HepG2 (cell line): ENCODE results near the gene AP3D1. TPM values are rescaled to one million over a fixed set of nuclear protein-coding genes. Genes with fewer than 3 reads are reported as not detected.

Experiments
- GPN1 ChIP-seq: sonication (generic); formaldehyde crosslinking; IDR thresholded peaks from 2 replicates; pipeline ENCODE4 v1.5.1; 2020; ENCODE audit warnings: missing genetic modification reagents, borderline replicate concordance
- KMT2B ChIP-seq: IDR thresholded peaks from 2 replicates; pipeline ENCODE4 v1.6.1; 2016; ENCODE audit warnings: missing genetic modification reagents, missing compliant biosample characterization
- POLR2AphosphoS2 ChIP-seq: IDR thresholded peaks from 2 replicates; pipeline ENCODE4 v1.6.1; 2011; ENCODE audit warnings: low read depth, low read length, improper control_type of control experiment
- REST ChIP-seq, 2 experiments: IDR thresholded peaks; 2 replicates each; pipeline ENCODE4 v1.6.1; 2011 to 2012; ENCODE audit warnings: low read length in 2 of 2, borderline replicate concordance in 1 of 2, low read depth in 1 of 2, mild to moderate bottlenecking in 1 of 2, moderate library complexity in 1 of 2
- SAP130 ChIP-seq: IDR thresholded peaks from 2 replicates; pipeline ENCODE4 v1.6.1; 2016; ENCODE audit warnings: low read depth
- SOX5 ChIP-seq: IDR thresholded peaks from 2 replicates; pipeline ENCODE4 v1.6.1; 2016; ENCODE audit warnings: borderline replicate concordance
- XBP1 ChIP-seq: sonication (generic); formaldehyde crosslinking; IDR thresholded peaks from 2 replicates; pipeline ENCODE4 v1.5.0; 2020; ENCODE audit warnings: missing genetic modification reagents
- ZFAT ChIP-seq: sonication (generic); formaldehyde crosslinking; conservative IDR thresholded peaks from 2 replicates; pipeline ENCODE4 v1.8.1; 2023; ENCODE audit warnings: missing genetic modification reagents, inconsistent platforms
- ZNF160 ChIP-seq: sonication (generic); formaldehyde crosslinking; IDR thresholded peaks from 2 replicates; pipeline ENCODE4 v1.8.0; 2022; ENCODE audit warnings: mild to moderate bottlenecking, inconsistent platforms, missing genetic modification reagents
- ZNF318 ChIP-seq: sonication (generic); formaldehyde crosslinking; IDR thresholded peaks from 2 replicates; pipeline ENCODE4 v1.4.0; 2020; ENCODE audit warnings: mild to moderate bottlenecking, missing genetic modification reagents
- ZNF556 ChIP-seq: sonication (generic); formaldehyde crosslinking; IDR thresholded peaks from 2 replicates; pipeline ENCODE4 v1.4.0; 2020; ENCODE audit warnings: mild to moderate bottlenecking, missing genetic modification reagents, borderline replicate concordance
- ZSCAN25 ChIP-seq: sonication (generic); formaldehyde crosslinking; IDR thresholded peaks from 2 replicates; pipeline ENCODE4 v1.8.0; 2022; ENCODE audit warnings: mild to moderate bottlenecking, missing genetic modification reagents
- polyA plus RNA-seq, 8 experiments: library from polyadenylated mRNA; depleted of rRNA in 3 of 8; stranded (reverse) in 7 of 8; unstranded in 1 of 8; fragments of >200 nt; fragmentation: Illumina TruSeq in 4 of 8; extraction: Trizol in 4 of 8; gene quantifications; 2 replicates each; pipeline versions ENCODE4 v1.2.1 to v1.2.3, GENCODE V29; 2011 to 2016; ENCODE audit warnings: low read depth in 4 of 8, missing spikeins in 1 of 8, mixed read lengths in 1 of 8; ENCODE audit not compliant: insufficient read depth in 1 of 8
- total RNA-seq, 5 experiments: library from RNA; depleted of rRNA; stranded (reverse); fragments of >200 nt; fragmentation: Illumina TruSeq; extraction: Trizol; gene quantifications; 2 replicates each; pipeline ENCODE4 v1.2.3, GENCODE V29; 2016; ENCODE audit warnings: low read depth in 1 of 5
- TF ChIP-seq, protein P1 (sequence below): IDR thresholded peaks from 2 replicates; pipeline ENCODE4 v1.4.0; 2020; ENCODE audit warnings: mild to moderate bottlenecking, missing genetic modification reagents

The AP3D1 gene
- total and polyA plus RNA-seq, 2 of the 13 experiments (the other 11 are each of a cell fraction or from before 2014, with no cell fraction given) = 68.0 to 82.6 TPM

GRCh38 chr19:2059422-2060201, 91.8 kb downstream of the AP3D1 start (continued):
- TF ChIP-seq ZNF318 = peak; percentile 84; the same call in 1 of the 2 replicates
- peak; percentile 55; the same call in 1 of the 2 replicates for TF ChIP-seq ZNF160 (CRISPR knock-in tag)
- no peak; the same call in 1 of the 2 replicates for TF ChIP-seq ZNF556 (CRISPR knock-in tag)
- TF ChIP-seq KMT2B (CRISPR knock-in tag) = peak; percentile 39; the same call in 1 of the 2 replicates
- TF ChIP-seq REST (IDR thresholded peaks at IDR 0.05; ENCODE audit: borderline replicate concordance in 1 of 2, low read depth in 1 of 2, low read length in 2 of 2) = no peak
- peak; percentile 56; the same call in 1 of the 2 replicates for TF ChIP-seq GPN1
- TF ChIP-seq SAP130 (CRISPR knock-in tag) = peak; percentile 91
- TF ChIP-seq XBP1 (CRISPR knock-in tag) = no peak
- no peak for TF ChIP-seq ZFAT (CRISPR knock-in tag)
- TF ChIP-seq ZSCAN25 (CRISPR knock-in tag) = peak; percentile 85
- TF ChIP-seq, protein P1, sequence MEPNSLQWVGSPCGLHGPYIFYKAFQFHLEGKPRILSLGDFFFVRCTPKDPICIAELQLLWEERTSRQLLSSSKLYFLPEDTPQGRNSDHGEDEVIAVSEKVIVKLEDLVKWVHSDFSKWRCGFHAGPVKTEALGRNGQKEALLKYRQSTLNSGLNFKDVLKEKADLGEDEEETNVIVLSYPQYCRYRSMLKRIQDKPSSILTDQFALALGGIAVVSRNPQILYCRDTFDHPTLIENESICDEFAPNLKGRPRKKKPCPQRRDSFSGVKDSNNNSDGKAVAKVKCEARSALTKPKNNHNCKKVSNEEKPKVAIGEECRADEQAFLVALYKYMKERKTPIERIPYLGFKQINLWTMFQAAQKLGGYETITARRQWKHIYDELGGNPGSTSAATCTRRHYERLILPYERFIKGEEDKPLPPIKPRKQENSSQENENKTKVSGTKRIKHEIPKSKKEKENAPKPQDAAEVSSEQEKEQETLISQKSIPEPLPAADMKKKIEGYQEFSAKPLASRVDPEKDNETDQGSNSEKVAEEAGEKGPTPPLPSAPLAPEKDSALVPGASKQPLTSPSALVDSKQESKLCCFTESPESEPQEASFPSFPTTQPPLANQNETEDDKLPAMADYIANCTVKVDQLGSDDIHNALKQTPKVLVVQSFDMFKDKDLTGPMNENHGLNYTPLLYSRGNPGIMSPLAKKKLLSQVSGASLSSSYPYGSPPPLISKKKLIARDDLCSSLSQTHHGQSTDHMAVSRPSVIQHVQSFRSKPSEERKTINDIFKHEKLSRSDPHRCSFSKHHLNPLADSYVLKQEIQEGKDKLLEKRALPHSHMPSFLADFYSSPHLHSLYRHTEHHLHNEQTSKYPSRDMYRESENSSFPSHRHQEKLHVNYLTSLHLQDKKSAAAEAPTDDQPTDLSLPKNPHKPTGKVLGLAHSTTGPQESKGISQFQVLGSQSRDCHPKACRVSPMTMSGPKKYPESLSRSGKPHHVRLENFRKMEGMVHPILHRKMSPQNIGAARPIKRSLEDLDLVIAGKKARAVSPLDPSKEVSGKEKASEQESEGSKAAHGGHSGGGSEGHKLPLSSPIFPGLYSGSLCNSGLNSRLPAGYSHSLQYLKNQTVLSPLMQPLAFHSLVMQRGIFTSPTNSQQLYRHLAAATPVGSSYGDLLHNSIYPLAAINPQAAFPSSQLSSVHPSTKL = peak; percentile 47
- peak; percentile 48; the same call in 1 of the 2 replicates for TF ChIP-seq SOX5 (CRISPR knock-in tag)
- TF ChIP-seq POLR2AphosphoS2 = no peak
